Endothelial cell of umbilical vein (primary cell): ENCODE measurements around the gene ITM2C. TPM values are rescaled to one million over a fixed set of nuclear protein-coding genes. Genes with fewer than 3 reads are reported as not detected.

Experiments
- BruUV-seq: library from RNA; stranded (reverse); fragments of 400-500 nt; replicated peaks from 2 replicates; lab custom pipeline; 2021; lab: Mats Ljungman, UMichigan
- CTCF ChIA-PET: fragments of 300-600, 350-600 bp; sonication (Branson Sonifier 250); formaldehyde crosslinking; loops from one replicate; lab custom pipeline; 2021; ENCODE audit warnings: antibody characterized with exemption, inconsistent platforms; lab: Charles Lee
- POLR2A ChIA-PET: fragments of 300-600, 350-600 bp; sonication (Branson Sonifier 250); formaldehyde crosslinking; loops from one replicate; lab custom pipeline; 2021; ENCODE audit warnings: antibody characterized with exemption, inconsistent platforms; lab: Charles Lee
- DNase-seq: peaks from one replicate; pipeline ENCODE4 v3.0.0-alpha.2; 2011; ENCODE audit warnings: low read depth, low spot score
- FAIRE-seq: peaks from 2 replicates; lab custom pipeline; 2011; peaks lifted over from hg19 to GRCh38; lab: Jason Lieb, UNC
- H2AFZ ChIP-seq: 2 replicates; pipeline ENCODE4 v1.6.0; 2012; ENCODE audit warnings: low read depth, low read length, control low read depth, inconsistent platforms
- H3K27ac ChIP-seq: 2 replicates; pipeline ENCODE4 v1.5.1; 2011; ENCODE audit warnings: low read depth, mild to moderate bottlenecking, control low read depth, low read length, moderate library complexity; ENCODE audit not compliant: insufficient read depth
- H3K27me3 ChIP-seq, 2 experiments: 2 replicates each; pipeline versions ENCODE4 v1.6.0 to v1.6.1; 2011; ENCODE audit warnings: low read length in 2 of 2, mixed read lengths in 1 of 2; ENCODE audit not compliant: control insufficient read depth in 2 of 2, insufficient read depth in 2 of 2
- H3K36me3 ChIP-seq, 2 experiments: 2 replicates in 1 of 2; 3 replicates in 1 of 2; pipeline ENCODE4 v1.5.1; 2011; ENCODE audit warnings: low read length in 2 of 2, mild to moderate bottlenecking in 1 of 2, moderate library complexity in 1 of 2; ENCODE audit not compliant: control insufficient read depth in 2 of 2, insufficient read depth in 2 of 2; ENCODE audit errors: extremely low read depth in 1 of 2
- H3K4me1 ChIP-seq: 3 replicates; pipeline ENCODE4 v1.5.1; 2011; ENCODE audit warnings: mild to moderate bottlenecking, low read length; ENCODE audit not compliant: control insufficient read depth, insufficient read depth; ENCODE audit errors: extremely low read depth
- H3K4me2 ChIP-seq: 2 replicates; pipeline ENCODE4 v1.6.1; 2011; ENCODE audit warnings: low read length, control low read depth, mixed read lengths; ENCODE audit not compliant: insufficient read depth
- H3K4me3 ChIP-seq, 3 experiments: fragments of 200-600 bp in 1 of 3; sonication (generic), shearing (Covaris generic) in 1 of 3; replicated peaks in 1 of 3; 2 replicates each; pipeline ENCODE4 v1.5.1; 2011 to 2016; ENCODE audit warnings: control low read depth in 3 of 3, low read length in 3 of 3, mild to moderate bottlenecking in 2 of 3, inconsistent platforms in 1 of 3, low read depth in 1 of 3, moderate library complexity in 1 of 3; ENCODE audit not compliant: insufficient read depth in 1 of 3
- H3K79me2 ChIP-seq: 2 replicates; pipeline ENCODE4 v1.6.0; 2012; ENCODE audit warnings: low read length, inconsistent platforms; ENCODE audit not compliant: control insufficient read depth, insufficient read depth
- H3K9ac ChIP-seq: replicated peaks from 2 replicates; pipeline ENCODE3; 2011; ENCODE audit warnings: low read length, control low read depth; ENCODE audit not compliant: insufficient read depth; ENCODE audit errors: extremely low read depth
- H3K9me1 ChIP-seq: replicated peaks from 3 replicates; pipeline ENCODE4 v1.6.0; 2011; ENCODE audit warnings: mild to moderate bottlenecking, low read length; ENCODE audit not compliant: control insufficient read depth, insufficient read depth; ENCODE audit errors: extremely low read depth
- H3K9me3 ChIP-seq: replicated peaks from 2 replicates; pipeline ENCODE4 v1.5.1; 2012; ENCODE audit warnings: low read length, inconsistent platforms; ENCODE audit not compliant: control insufficient read depth, insufficient read depth
- H4K20me1 ChIP-seq: replicated peaks from 2 replicates; pipeline ENCODE3; 2011; ENCODE audit warnings: mild to moderate bottlenecking, low read length; ENCODE audit not compliant: control insufficient read depth, insufficient read depth; ENCODE audit errors: extremely low read depth
- EZH2 ChIP-seq: IDR thresholded peaks from 2 replicates; pipeline ENCODE4 v1.6.1; 2012; ENCODE audit warnings: borderline replicate concordance, low read depth, mild to moderate bottlenecking, moderate library complexity, low read length, inconsistent platforms; ENCODE audit not compliant: severe bottlenecking
- FOS ChIP-seq: IDR thresholded peaks from 2 replicates; pipeline ENCODE4 v1.6.1; 2011; ENCODE audit warnings: mild to moderate bottlenecking, low read length, moderate library complexity, borderline replicate concordance; ENCODE audit not compliant: insufficient read depth
- GATA2 ChIP-seq: IDR thresholded peaks from 2 replicates; pipeline ENCODE4 v1.7.0; 2011; ENCODE audit warnings: low read depth, mild to moderate bottlenecking, moderate library complexity, mixed read lengths, low read length; ENCODE audit not compliant: insufficient read length, insufficient read depth
- JUN ChIP-seq: IDR thresholded peaks from 2 replicates; pipeline ENCODE4 v1.6.1; 2011; ENCODE audit warnings: borderline replicate concordance, low read depth; ENCODE audit not compliant: insufficient read length, insufficient read depth
- MYC ChIP-seq: IDR thresholded peaks from one replicate; pipeline ENCODE4 v1.6.1; 2011; ENCODE audit warnings: mild to moderate bottlenecking, low read depth, low read length
- POLR2A ChIP-seq: IDR thresholded peaks from 2 replicates; pipeline ENCODE4 v1.6.1; 2012; ENCODE audit warnings: low read depth, mild to moderate bottlenecking, control low read depth, low read length
- POLR2AphosphoS5 ChIP-seq: IDR thresholded peaks from 2 replicates; pipeline ENCODE4 v1.6.1; 2012; ENCODE audit warnings: low read depth, mild to moderate bottlenecking, control low read depth, low read length, moderate library complexity; ENCODE audit not compliant: insufficient read depth
- dilution Hi-C: fragments of 300-500 bp; cut with MboI; formaldehyde crosslinking; loops from one replicate; pipeline ENCODE4 v1.15.0; 2019; ENCODE audit warnings: low sequenced_read_pairs; ENCODE audit not compliant: extremely low pct_ligation_motif_present
- intact Hi-C: fragments of 100-400 bp; cut with micrococcal nuclease; formaldehyde crosslinking; loops from one replicate; pipeline ENCODE4 v1.10.0; 2022
- polyA plus RNA-seq, 4 experiments: library from polyadenylated mRNA; depleted of rRNA in 3 of 4; stranded (reverse) in 3 of 4; unstranded in 1 of 4; fragments of >200 nt; gene quantifications; 2 replicates each; pipeline versions ENCODE4 v1.2.1 to v1.2.3, GENCODE V29; 2011 to 2012; ENCODE audit warnings: missing spikeins in 1 of 4
- total RNA-seq: library from RNA; stranded (reverse); gene quantifications from 2 replicates; pipeline ENCODE4 v1.2.3, GENCODE V29; 2021
- TF ChIP-seq, protein P1 (sequence below): IDR thresholded peaks from 2 replicates; pipeline ENCODE4 v1.6.1; 2011; ENCODE audit not compliant: insufficient read depth, insufficient read length
- TF ChIP-seq, protein P2 (sequence below), 2 donors: IDR thresholded peaks; 1 replicate in 1 of 2; 2 replicates in 1 of 2; pipeline ENCODE4 v1.5.1; 2011; ENCODE audit warnings: low read length in 2 of 2, mild to moderate bottlenecking in 2 of 2, moderate library complexity in 2 of 2, control low read depth in 1 of 2, inconsistent platforms in 1 of 2, low read depth in 1 of 2; ENCODE audit not compliant: insufficient read depth in 1 of 2; ENCODE audit errors: extremely low read depth in 1 of 2

ITM2C gene
- total and polyA plus RNA-seq, 2 donors (not counting 3 experiments of a cell fraction or from before 2014, with no cell fraction given): 12.0 to 12.1 TPM

DNA sequence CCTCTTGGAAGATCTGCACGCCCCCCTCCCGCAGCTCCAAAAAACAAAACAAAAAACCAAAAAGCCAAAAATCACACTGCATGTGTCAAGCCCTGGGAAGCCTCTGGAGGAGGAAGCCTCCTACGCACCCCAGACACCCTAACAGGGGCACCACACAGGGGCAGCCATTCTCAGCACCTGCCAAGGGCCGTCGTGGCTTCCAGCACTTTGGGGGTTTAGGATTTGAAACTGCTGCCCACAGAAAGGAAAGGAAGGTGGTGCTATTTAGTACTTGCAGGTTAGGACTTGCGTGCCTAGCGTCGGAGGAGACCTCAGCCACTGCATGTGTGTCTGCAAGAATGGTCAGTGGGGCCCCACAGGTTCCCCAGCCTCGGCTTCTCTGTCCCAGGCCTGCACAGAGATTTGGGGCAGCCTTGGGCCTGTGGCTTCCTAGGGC lies 60.7 kb downstream of the ITM2C start:
- CTCF ChIA-PET: no interaction called here

More for the DNA sequence above, 60.7 kb downstream of the ITM2C start:
- POLR2A ChIA-PET: no interaction called here
- Histone ChIP-seq H3K36me3 (no peaks in the 10 kb centered on the region), H3K4me3 (no peak overlapping the region), H4K20me1 (no peaks in the 10 kb centered on the region), H3K27ac (no peak overlapping the region), H3K27me3 (no peaks in the 10 kb centered on the region), H3K9me3 (no peaks in the 10 kb centered on the region), H3K4me2 (no peak overlapping the region), H3K4me1 (no peaks in the 10 kb centered on the region), H3K79me2 (no peaks in the 10 kb centered on the region), H2AFZ (no peak overlapping the region), H3K9me1 (no peaks in the 10 kb centered on the region), H3K9ac (no peak overlapping the region)
- BruUV-seq: no TSS peak
- intact Hi-C loops: no loop called here
- TF ChIP-seq POLR2AphosphoS5 (no peak), GATA2 (no peak), JUN (no peak), POLR2A (no peak), EZH2 (no peak), FOS (no peak), MYC (no peak)
- TF ChIP-seq, protein P1, sequence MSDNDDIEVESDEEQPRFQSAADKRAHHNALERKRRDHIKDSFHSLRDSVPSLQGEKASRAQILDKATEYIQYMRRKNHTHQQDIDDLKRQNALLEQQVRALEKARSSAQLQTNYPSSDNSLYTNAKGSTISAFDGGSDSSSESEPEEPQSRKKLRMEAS: no peak
- TF ChIP-seq, protein P2, sequence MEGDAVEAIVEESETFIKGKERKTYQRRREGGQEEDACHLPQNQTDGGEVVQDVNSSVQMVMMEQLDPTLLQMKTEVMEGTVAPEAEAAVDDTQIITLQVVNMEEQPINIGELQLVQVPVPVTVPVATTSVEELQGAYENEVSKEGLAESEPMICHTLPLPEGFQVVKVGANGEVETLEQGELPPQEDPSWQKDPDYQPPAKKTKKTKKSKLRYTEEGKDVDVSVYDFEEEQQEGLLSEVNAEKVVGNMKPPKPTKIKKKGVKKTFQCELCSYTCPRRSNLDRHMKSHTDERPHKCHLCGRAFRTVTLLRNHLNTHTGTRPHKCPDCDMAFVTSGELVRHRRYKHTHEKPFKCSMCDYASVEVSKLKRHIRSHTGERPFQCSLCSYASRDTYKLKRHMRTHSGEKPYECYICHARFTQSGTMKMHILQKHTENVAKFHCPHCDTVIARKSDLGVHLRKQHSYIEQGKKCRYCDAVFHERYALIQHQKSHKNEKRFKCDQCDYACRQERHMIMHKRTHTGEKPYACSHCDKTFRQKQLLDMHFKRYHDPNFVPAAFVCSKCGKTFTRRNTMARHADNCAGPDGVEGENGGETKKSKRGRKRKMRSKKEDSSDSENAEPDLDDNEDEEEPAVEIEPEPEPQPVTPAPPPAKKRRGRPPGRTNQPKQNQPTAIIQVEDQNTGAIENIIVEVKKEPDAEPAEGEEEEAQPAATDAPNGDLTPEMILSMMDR (IDR thresholded peaks at IDR 0.05; ENCODE audit: extremely low read depth in 1 of 2, insufficient read depth in 1 of 2, low read depth in 1 of 2, low read length in 2 of 2): no peak
- DNase-seq (no peak), FAIRE-seq (no peak)
- dilution Hi-C loops: no loop called here
